ENCODE results near the gene CLEC4G.

- TF ChIP-seq, protein P1, sequence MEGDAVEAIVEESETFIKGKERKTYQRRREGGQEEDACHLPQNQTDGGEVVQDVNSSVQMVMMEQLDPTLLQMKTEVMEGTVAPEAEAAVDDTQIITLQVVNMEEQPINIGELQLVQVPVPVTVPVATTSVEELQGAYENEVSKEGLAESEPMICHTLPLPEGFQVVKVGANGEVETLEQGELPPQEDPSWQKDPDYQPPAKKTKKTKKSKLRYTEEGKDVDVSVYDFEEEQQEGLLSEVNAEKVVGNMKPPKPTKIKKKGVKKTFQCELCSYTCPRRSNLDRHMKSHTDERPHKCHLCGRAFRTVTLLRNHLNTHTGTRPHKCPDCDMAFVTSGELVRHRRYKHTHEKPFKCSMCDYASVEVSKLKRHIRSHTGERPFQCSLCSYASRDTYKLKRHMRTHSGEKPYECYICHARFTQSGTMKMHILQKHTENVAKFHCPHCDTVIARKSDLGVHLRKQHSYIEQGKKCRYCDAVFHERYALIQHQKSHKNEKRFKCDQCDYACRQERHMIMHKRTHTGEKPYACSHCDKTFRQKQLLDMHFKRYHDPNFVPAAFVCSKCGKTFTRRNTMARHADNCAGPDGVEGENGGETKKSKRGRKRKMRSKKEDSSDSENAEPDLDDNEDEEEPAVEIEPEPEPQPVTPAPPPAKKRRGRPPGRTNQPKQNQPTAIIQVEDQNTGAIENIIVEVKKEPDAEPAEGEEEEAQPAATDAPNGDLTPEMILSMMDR (IDR thresholded peaks at IDR 0.05; ENCODE audit: low read length), result no peak
- no peak for TF ChIP-seq EZH2phosphoT487 (IDR thresholded peaks at IDR 0.05; ENCODE audit: low read length)
- no peak for TF ChIP-seq EZH2 (optimal IDR thresholded peaks at IDR 0.05; ENCODE audit: low read depth, low read length)
These were observed 1.5 kb upstream of the CLEC4G start for GRCh38 chr19:7733376-7733775.
